H1 (cell line): ENCODE results near the gene HSF2. TPM values are rescaled to one million over a fixed set of nuclear protein-coding genes. Genes with fewer than 3 reads are reported as not detected.

Experiments used
- ASH2L ChIP-seq: fragments of 200-600, 300-600 bp; sonication (generic); IDR thresholded peaks from one replicate; pipeline ENCODE4 v1.7.1; 2017; ENCODE audit warnings: low read length
- CBX5 ChIP-seq: fragments of 300-800, 300-1000 bp; sonication (generic); IDR thresholded peaks from 2 replicates; pipeline ENCODE4 v1.7.1; 2016; ENCODE audit warnings: antibody characterized with exemption, low read length, low read depth
- CHD1 ChIP-seq: IDR thresholded peaks from 2 replicates; pipeline ENCODE4 v1.6.1; 2012; ENCODE audit warnings: low read depth, low read length, improper control_type of control experiment
- CREB1 ChIP-seq: IDR thresholded peaks from 2 replicates; pipeline ENCODE4 v1.6.1; 2012; ENCODE audit warnings: inconsistent platforms
- CTBP2 ChIP-seq: IDR thresholded peaks from 2 replicates; pipeline ENCODE4 v1.7.0; 2011; ENCODE audit warnings: borderline replicate concordance, mild to moderate bottlenecking, moderate library complexity, mixed read lengths, low read length; ENCODE audit not compliant: insufficient read depth, insufficient read length
- EGR1 ChIP-seq: IDR thresholded peaks from 2 replicates; pipeline ENCODE4 v1.6.1; 2011; ENCODE audit warnings: low read depth, low read length, borderline replicate concordance
- FOSL1 ChIP-seq: IDR thresholded peaks from 2 replicates; pipeline ENCODE4 v1.6.1; 2011; ENCODE audit warnings: mild to moderate bottlenecking, low read depth, low read length, moderate library complexity; ENCODE audit not compliant: insufficient read depth
- HDAC2 ChIP-seq, 2 experiments: fragments of 300-600 bp in 1 of 2; sonication (generic) in 1 of 2; IDR thresholded peaks; 2 replicates each; pipeline ENCODE4 v1.6.1; 2011 to 2012; ENCODE audit warnings: low read depth in 2 of 2, low read length in 2 of 2, mild to moderate bottlenecking in 2 of 2, moderate library complexity in 2 of 2, borderline replicate concordance in 1 of 2, inconsistent platforms in 1 of 2
- KDM1A ChIP-seq: fragments of 200-600, 300-600 bp; sonication (generic); IDR thresholded peaks from 2 replicates; pipeline ENCODE4 v1.7.1; 2016; ENCODE audit warnings: mild to moderate bottlenecking, low read length, borderline replicate concordance
- KDM5A ChIP-seq: fragments of 200-600 bp; IDR thresholded peaks from 2 replicates; pipeline ENCODE4 v1.7.1; 2012; ENCODE audit warnings: mild to moderate bottlenecking, low read length, inconsistent platforms, mixed read lengths
- POU5F1 ChIP-seq: IDR thresholded peaks from 2 replicates; pipeline ENCODE4 v1.6.1; 2011; ENCODE audit warnings: low read depth, mild to moderate bottlenecking, low read length, moderate library complexity
- RAD21 ChIP-seq, 2 experiments: IDR thresholded peaks in 1 of 2; conservative IDR thresholded peaks in 1 of 2; 2 replicates each; pipeline ENCODE4 v1.6.1; 2011; ENCODE audit warnings: low read depth in 2 of 2, low read length in 2 of 2, improper control_type of control experiment in 1 of 2, inconsistent platforms in 1 of 2, mild to moderate bottlenecking in 1 of 2, moderate library complexity in 1 of 2
- SIN3A ChIP-seq, 2 experiments: IDR thresholded peaks in 1 of 2; conservative IDR thresholded peaks in 1 of 2; 2 replicates each; pipeline ENCODE4 v1.6.1; 2011 to 2012; ENCODE audit warnings: low read length in 2 of 2, improper control_type of control experiment in 1 of 2, low read depth in 1 of 2, mild to moderate bottlenecking in 1 of 2
- TAF7 ChIP-seq: optimal IDR thresholded peaks from 2 replicates; pipeline ENCODE3; 2011; ENCODE audit warnings: low read depth, mild to moderate bottlenecking, inconsistent platforms, low read length, moderate library complexity, borderline replicate concordance
- TBP ChIP-seq: IDR thresholded peaks from 2 replicates; pipeline ENCODE4 v1.6.1; 2011; ENCODE audit warnings: low read depth, low read length, improper control_type of control experiment
- TCF12 ChIP-seq: IDR thresholded peaks from 2 replicates; pipeline ENCODE4 v1.6.1; 2011; ENCODE audit warnings: low read depth, mild to moderate bottlenecking, low read length
- YY1 ChIP-seq: IDR thresholded peaks from 2 replicates; pipeline ENCODE4 v1.6.1; 2011; ENCODE audit warnings: low read depth, mild to moderate bottlenecking, low read length
- ZNF274 ChIP-seq: IDR thresholded peaks from 2 replicates; pipeline ENCODE4 v1.7.0; 2012; ENCODE audit warnings: low read length, borderline replicate concordance; ENCODE audit errors: extremely low read depth
- polyA plus RNA-seq, 7 experiments: library from polyadenylated mRNA; depleted of rRNA in 3 of 7; stranded (reverse) in 5 of 7; unstranded in 2 of 7; fragments of >200 nt in 5 of 7; fragments of 200-250 nt in 2 of 7; gene quantifications; 1 replicate in 5 of 7; 2 replicates in 1 of 7; 4 replicates in 1 of 7; pipeline versions ENCODE4 v1.2.1 to v1.2.3, GENCODE V29; 2011 to 2013; ENCODE audit warnings: missing spikeins in 2 of 7, mixed read lengths in 2 of 7
- total RNA-seq: library from RNA; stranded (reverse); fragmentation: NEBNext Ultra II Directional; extraction: Animal tissue kit (Norgen Biotek cat#: 25700); gene quantifications from 2 replicates; pipeline ENCODE4 v1.2.1, GENCODE V29; 2021
- TF ChIP-seq, protein P1 (sequence below): IDR thresholded peaks from 2 replicates; pipeline ENCODE4 v1.6.1; 2012; ENCODE audit warnings: low read length, inconsistent platforms
- TF ChIP-seq, protein P2 (sequence below): IDR thresholded peaks from 2 replicates; pipeline ENCODE4 v1.6.1; 2011; ENCODE audit warnings: low read length, improper control_type of control experiment

The HSF2 gene
- total and polyA plus RNA-seq, 2 of the 8 experiments (the other 6 are each of a cell fraction or from before 2014, with no cell fraction given) = 16.3 to 18.3 TPM

DNA sequence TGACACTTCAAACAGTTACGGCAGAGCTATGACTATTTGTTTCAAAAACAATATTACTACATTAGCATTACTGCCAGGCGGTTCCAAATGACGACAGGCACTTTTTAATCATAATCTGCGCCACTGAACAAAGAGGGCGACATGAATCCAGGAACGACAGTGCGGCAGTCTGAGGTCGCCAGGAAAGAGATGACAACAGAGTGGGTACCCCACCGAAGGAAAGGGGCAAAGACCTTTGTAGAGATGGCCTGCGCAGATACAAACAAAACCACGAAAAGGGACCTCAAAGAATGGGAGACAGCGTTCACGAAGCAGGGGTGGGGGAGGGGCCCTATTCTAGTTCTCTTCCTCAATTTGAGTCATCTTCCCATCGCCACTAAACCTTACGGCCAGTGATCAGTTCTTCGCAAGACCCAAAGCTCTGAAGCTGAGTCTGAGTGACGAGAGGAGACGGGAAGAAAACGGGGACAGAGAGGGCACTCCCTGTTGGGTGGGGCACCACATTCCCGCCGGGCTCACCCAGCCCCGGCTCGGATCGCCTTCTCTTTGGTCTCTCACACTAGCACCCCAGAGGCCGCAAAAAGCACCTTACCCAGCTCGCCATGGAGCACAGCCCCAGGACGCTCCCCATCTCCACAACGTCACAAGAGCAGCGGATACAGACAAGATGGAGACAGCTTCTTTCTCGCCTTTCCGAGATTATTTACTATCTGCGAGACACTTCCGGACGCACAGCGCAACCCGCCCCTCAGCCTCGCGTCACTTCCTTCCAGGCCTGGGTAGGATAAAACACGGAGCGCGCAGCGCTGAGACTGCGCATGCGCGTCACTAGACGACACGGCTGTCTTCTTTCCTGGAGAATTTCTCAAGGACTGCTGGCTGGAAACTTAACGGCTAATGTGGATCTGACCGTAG lies 71.9 kb downstream of the HSF2 start, which contains the start of gene SERINC1 (continued):
- TF ChIP-seq TCF12 = no peak
- TF ChIP-seq FOSL1 = no peak
- TF ChIP-seq, protein P1, sequence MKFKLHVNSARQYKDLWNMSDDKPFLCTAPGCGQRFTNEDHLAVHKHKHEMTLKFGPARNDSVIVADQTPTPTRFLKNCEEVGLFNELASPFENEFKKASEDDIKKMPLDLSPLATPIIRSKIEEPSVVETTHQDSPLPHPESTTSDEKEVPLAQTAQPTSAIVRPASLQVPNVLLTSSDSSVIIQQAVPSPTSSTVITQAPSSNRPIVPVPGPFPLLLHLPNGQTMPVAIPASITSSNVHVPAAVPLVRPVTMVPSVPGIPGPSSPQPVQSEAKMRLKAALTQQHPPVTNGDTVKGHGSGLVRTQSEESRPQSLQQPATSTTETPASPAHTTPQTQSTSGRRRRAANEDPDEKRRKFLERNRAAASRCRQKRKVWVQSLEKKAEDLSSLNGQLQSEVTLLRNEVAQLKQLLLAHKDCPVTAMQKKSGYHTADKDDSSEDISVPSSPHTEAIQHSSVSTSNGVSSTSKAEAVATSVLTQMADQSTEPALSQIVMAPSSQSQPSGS = no peak
- no peak for TF ChIP-seq CTBP2
- TF ChIP-seq TBP = peak; percentile 77; the same call in 1 of the 2 replicates
- TF ChIP-seq CREB1 = peak; percentile 86
- peak in 1 of 2 experiments; percentile 87; a peak in 1 of 4 replicates for TF ChIP-seq HDAC2 (IDR thresholded peaks at IDR 0.05; ENCODE audit: borderline replicate concordance in 1 of 2, low read depth in 2 of 2, low read length in 2 of 2)
- TF ChIP-seq CBX5 = no peak
- no peak for TF ChIP-seq EGR1
- no peak for TF ChIP-seq RAD21 (IDR thresholded peaks at IDR 0.05 in 1 of 2, conservative IDR thresholded peaks at IDR 0.05 in 1 of 2; ENCODE audit: low read depth in 2 of 2, low read length in 2 of 2)
- TF ChIP-seq TAF7 = no peak
- TF ChIP-seq, protein P2, sequence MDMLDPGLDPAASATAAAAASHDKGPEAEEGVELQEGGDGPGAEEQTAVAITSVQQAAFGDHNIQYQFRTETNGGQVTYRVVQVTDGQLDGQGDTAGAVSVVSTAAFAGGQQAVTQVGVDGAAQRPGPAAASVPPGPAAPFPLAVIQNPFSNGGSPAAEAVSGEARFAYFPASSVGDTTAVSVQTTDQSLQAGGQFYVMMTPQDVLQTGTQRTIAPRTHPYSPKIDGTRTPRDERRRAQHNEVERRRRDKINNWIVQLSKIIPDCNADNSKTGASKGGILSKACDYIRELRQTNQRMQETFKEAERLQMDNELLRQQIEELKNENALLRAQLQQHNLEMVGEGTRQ = no peak
- TF ChIP-seq SIN3A (conservative IDR thresholded peaks at IDR 0.05 in 1 of 2, IDR thresholded peaks at IDR 0.05 in 1 of 2; ENCODE audit: low read depth in 1 of 2, low read length in 2 of 2) = peak; percentile 38 to 51; a peak in 1 of 4 replicates
- TF ChIP-seq ZNF274 = no peak
- TF ChIP-seq KDM1A = no peak
- no peak for TF ChIP-seq CHD1
- no peak for TF ChIP-seq KDM5A
- peak; percentile 86 for TF ChIP-seq ASH2L
- TF ChIP-seq POU5F1 = no peak
- peak; percentile 67 for TF ChIP-seq YY1
